HCEC 1CT (cell line): Measurements from ENCODE around the gene GJA1.
A peak's percentile ranks its signal among the peaks of the same experiment; 100 is the strongest.
"Not testable (repeated sequence)": the region's sequence is repeated elsewhere in the genome, so short reads cannot be mapped to it uniquely, and the experiment has no call there.

ENCODE experiments used
- DNase-seq: peaks from one replicate; pipeline ENCODE4 v3.0.0-alpha.2; 2017

GJA1 gene

DNA sequence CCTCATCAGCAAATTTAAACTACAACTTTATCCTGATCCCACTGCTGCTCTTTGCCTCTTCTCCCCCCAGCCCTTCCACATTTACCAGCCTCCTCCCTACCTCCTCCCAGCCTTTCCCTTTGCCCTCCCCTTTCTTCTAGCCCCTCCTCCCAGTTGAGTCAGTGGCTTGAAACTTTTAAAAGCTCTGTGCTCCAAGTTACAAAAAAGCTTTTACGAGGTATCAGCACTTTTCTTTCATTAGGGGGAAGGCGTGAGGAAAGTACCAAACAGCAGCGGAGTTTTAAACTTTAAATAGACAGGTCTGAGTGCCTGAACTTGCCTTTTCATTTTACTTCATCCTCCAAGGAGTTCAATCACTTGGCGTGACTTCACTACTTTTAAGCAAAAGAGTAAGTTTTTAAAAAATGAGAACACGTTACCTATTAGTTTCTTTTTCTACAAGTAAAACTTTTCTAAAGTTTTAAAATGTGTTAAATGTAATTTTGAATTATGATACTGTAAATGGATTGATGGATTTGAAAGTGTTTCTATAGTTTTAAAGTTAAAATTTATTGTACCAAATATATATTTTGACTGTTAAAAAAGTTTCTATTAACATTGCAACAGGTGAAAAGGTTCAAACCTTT, at the start of gene GJA1:
GJA1 (plus strand) TSS at position 203 of the 626 bp plus-strand sequence. CDS start 11,202 bp downstream, outside the sequence.
- peak; percentile 72 for DNase-seq

DNA sequence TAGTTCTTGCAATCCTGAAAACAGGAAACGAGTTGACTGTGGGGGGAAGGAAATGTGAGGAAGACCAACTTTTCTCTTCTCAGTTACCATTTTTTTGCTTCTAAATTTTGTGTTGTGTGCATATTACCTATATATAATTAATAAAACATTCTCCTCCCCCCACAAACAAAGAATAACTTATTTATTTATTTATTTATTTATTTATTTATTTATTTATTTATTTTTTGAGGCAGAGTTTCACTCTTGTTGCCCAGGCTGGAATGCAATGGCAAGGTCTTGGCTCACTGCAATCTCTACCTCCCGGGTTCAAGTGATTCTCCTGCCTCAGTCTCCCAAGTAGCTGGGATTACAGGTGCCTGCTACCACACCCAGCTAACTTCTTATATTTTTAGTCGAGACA, 48.9 kb upstream of the GJA1 start:
- not testable (repeated sequence) for DNase-seq

DNA sequence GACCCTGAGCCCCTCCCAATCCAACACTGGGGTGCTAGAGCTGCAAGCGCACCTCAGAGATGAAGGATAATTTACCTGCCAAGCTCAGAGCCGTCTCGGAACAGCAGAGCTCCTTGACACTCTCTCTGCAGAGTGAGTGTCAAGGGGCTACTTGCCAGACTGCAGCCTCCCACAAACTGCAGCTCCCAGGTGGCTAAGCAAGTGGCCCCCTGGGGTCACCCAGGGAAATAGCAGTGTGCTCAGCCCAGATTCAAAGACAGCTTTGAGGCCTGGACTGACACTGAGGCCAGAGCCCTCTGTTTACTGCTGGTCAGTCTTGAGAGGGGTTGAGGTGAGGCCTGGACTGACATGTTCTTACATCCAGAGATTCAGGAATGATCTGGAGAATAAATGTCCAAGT, 46.0 kb upstream of the GJA1 start:
- no peak for DNase-seq

DNA sequence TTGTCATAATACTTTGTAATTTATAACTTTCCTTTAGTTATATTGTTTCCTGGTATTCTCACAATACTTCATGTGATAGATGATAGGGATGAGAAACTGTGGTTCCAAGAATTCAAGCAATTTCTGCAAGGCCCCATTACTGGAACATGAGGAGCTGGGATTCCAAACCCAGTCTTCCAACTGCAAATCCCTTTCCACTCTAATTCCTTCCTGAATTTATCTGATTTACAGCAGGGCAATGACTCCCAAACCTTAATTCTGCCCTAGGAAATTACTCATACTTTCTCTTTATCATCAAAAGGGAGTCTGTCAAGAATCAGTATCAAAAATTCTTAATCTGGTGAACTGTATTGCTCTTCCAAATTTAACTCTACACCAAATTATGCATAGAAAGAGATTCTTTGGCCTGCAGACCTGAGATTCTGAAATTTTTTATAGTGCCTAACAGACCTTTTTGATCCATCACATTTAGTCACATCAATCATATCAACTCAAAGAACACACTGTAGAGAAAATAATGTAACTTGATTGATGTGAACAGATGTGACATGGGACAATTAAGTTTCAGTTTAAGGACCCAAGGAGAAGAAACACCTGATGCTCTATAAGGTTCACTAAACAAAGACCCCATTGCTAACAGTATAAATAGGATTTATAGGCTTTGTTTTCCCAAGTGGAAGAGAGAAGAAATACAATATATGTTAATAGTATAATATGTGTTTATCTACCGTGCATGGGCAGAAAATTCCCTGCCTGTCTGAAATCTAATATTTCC, 41.5 kb upstream of the GJA1 start:
- DNase-seq, result no peak

DNA sequence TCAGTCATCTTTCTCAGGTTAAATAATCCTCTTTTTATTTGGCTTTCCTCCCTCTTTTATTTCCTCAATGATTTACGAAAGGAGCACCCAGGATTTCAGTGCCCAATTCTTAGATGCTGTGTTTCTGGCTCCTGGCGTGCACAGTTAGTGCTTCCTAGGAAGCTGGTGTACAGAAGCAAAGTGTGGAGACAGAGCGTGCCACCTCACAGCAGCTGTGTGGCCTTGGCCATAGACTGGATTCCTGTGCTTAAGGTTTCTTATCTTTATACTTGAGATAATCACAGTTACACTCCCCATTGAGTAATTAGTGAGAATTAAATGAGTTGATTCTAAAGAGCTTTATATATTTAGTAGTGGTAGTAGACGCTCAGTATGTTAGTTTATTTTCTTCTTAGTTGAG, 39.7 kb upstream of the GJA1 start:
- DNase-seq, result no peak

DNA sequence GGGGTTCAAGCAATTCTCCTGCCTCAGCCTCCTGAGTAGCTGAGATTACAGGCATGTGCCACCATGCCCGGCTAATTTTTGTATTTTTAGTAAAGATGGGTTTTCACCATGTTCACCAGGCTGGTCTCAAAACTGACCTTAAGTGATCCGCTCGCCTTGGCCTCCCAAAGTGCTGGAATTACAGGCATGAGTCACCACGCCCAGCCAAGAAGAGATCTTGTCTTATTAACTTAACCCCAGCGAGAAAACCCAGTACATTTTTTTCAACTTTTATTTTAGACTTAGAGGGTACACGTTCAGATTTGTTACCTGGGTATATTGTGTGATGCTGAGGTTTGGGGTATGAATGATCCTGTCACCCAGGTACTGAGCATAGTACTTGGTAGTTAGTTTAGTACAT, 38.3 kb upstream of the GJA1 start:
- not testable (repeated sequence) for DNase-seq

DNA sequence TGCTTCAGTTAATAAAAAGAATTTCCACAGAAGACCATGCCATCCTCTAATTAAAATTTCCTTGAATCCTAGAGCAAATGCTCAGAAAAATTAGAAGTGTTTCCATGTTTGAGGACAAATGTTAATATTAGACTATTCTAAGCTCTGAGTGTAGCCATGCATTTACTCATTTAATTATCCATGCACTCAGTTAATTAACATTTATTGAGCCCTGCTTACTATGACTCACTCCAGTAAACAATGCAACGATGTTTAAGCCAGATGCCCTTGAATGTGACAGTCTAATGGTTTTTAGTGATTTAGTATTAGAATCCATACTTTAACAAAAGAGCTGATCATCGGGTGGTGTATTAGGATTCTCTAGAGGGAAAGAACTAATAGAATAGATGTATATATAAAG, 37.3 kb upstream of the GJA1 start:
- no peak for DNase-seq

DNA sequence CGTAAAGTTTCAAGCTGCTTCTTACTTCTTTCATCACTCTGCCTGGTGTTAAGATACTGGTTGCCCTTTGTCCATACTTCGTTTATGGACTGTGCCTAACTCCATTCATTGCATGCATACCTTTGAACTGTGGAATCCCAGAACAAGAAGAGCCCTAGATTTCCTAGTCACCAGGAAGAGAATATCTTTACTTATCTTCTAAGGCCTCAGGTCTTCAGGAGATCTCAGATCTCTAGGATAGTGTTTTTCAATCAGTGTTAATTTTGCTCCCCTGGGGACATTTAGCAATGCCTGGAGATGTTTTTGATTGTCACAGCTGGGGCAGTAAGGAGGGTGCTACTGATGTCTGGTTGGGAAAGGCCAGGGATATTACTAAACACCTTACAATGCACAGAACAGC, 35.5 kb upstream of the GJA1 start:
- DNase-seq, result no peak

DNA sequence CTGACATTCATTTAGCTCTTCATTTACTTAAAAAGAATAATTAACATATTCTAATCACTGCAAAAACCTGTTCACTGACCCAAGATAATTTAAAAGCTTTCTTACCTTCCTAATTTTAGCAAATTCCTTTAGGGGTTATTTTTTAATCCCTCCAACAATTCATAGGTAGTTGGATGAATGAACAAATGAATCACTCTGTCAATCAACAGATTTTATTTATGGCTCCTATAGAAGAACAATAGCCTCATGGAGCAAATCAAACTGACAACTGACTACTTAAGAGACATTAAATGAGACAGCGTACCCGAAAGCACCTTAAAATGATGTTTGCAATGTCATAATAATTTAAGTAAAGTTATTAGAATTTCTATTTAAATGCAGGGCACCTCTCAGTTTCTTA, 31.5 kb upstream of the GJA1 start:
- no peak for DNase-seq

DNA sequence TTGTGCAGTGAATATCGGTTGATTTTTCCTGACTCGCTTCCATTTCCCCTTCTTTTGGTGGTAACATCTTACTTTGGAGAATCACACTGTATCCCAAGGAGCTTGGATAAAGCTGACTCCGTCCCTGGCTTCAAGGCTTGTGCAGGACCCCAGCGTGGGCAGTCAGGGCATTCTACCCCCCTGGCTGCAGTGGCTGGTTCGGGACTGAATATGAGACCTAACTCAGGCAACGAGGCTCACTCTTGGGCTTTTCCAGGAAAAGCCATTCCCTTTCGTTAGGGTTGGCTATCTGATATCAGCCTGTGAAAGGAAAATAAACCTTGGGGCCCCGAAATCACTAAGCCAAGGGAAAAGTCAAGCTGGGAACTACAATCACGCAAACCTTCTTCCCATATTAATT, 30.1 kb upstream of the GJA1 start:
- no peak for DNase-seq

DNA sequence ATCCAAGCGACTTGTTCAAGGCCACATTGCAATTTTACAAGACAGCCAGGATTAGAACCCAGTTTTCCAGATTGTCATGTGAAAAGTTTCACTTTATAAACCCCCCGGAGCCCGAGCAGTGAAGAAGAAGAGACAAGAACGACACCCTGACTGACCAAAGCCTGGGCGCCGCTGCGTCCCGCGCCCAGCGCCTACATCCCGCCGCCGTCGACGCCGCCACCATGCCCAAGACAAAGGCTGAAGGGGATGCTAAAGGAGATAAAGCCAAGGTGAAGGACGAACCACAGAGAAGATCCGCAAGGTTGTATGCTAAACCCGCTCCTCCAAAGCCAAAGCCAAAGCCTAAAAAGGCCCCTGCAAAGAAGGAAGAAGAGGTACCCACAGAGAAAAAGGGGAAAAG, 27.1 kb upstream of the GJA1 start:
- DNase-seq, result no peak

DNA sequence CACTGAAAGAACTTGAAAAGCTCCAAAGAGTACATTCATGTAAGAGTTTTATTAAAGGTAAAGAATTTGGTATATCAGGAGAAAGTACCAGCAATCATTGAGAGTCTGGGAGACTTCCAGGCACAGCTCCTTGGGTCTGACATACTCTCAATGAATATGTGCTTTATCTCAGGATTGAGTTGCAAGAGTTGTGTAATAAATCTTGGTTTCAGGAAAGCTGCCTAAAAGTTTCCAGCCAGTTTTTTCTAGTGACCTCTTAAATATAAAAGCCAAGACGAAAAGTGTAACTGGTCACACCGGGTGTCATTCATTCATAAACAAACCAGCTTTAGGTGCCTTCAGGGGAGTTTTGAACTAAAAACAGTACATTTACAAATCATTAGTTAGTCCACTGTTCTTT, 21.6 kb upstream of the GJA1 start:
- no peak for DNase-seq

DNA sequence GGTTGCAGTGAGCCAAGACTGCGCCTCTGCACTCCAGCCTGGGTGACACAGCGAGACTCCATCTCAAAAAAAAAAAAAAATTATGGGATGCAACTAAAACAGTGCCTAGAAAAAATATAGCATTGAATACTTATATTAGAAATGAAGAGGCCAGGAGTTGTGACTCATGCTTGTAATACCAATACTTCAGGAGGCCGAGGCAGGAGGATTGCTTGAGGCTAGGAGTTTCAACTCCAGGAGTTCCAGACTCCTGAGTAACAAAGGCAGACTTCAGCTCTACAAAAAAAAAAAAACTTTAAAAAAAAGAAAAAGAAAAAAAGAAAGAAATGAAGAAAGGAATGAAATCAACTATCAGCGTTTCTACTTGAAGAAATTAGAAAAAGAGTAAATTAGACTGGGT, 17.1 kb upstream of the GJA1 start:
- DNase-seq, result no peak

DNA sequence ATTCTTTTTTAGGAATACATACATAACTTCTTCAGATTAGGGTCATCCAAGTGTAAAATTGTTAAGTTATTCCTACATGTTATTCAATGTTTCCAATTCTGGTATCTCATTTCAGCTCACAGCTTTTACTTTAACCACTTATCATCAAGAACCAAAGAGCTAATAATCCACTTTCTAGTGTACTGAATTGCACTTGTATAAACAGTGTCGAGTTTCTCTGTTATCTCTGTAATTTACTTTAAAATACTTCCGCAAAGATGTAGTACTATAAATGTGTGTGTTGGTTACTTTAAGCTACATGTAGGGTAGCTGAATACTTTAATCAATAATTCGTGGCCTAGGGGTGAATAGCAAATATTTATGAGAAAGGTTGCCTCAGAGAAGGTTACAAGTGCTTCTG, 8.8 kb upstream of the GJA1 start:
- DNase-seq, result no peak

DNA sequence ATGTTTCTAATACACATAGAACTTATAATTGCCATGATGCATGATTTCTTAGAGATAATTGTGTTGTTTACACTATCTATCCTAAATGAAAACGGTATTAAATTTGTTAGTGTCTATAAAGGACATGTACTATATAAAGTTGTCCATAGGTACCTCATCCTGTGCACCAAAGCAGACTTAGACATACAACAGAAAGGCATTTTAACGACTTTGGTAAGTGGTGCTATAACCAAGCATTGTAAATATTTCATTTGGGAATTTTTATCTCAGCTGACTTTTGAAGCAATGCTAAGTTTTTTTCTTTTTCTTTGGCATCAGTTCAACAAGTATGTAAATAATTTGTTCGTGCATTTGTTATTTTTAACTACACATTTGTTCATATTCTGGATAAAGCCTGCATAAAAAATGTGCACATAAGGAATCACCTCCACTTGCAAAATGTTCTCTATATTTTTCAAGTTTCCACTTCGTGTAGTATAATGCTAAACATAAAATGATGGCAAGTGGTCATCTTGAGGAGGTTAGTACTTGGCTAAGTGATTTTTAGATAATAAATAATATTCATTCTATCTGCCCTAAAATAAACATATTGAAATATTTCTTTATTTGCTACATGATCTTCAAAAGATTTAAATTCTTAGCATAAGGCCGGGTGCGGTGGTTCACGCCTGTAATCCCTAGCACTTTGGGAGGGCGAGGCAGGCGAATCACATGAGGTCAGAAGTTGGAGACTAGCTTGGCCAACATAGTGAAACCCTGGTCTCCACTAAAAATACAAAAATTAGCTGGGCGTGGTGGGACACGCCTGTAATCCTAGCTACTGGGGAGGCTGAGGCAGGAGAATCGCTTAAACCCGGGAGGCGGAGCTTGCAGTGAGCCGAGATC, 6.3 kb upstream of the GJA1 start:
- DNase-seq, result no peak

DNA sequence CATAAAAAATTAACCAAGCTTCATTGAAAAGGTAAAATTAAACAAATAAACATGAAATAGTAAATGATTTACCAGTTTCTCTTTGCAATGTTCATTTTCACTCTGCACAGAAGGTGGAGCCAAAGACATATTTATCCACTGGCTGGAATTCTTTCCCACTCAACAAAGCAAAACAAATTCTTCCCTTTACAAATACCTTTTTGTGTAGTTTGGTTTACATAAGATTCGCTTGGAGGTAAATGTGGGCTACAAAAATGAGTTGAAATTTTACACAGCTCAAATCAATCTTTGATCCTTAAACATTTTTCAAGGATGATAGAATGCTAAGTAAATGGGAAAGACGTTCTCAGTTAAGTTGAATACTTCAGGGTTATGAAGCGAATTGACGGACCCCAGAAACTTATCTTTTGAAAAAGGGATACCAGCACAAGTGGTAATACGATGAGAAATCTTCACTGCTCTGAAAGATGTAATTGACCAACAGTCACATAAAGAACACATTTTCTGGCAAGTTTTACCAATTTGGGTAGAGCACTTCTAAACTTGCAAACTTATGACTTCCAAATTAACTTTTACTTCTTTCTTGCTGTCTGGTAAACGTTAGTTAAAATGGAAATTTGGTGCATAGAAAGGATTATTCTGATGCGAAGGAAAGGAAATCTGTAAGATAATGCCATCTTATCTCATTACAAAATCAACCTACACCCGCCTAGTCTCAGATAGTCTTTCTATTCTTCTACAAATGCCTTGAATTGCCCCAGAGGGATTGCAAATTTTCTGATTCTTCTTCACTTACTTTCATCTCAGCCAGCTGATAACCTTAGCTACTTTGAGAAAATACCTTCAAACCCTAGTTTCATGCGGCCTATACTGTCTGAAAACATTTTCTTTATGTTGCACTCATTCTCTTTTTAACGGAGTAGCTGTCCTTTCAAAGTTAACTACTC, 4.7 kb upstream of the GJA1 start:
- peak; percentile 38 for DNase-seq

DNA sequence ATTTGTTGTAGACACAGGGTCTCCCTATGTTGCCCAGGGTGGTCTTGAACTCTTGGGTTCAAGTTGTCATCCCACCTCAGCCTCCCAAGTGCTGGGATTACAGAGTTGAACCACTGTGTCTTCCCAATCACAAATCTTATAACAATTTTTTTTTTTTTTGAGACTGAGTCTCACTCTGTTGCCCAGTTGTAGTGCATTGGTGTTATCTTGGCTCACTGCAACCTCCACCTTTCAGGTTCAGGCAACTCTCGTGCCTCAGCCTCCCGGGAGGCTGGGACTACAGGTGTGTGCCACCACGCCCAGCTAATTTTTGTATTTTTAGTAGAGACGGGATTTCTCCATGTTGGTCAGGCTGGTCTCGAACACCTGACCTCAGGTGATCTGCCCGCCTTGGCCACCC, 3.7 kb upstream of the GJA1 start:
- not testable (repeated sequence) for DNase-seq

DNA sequence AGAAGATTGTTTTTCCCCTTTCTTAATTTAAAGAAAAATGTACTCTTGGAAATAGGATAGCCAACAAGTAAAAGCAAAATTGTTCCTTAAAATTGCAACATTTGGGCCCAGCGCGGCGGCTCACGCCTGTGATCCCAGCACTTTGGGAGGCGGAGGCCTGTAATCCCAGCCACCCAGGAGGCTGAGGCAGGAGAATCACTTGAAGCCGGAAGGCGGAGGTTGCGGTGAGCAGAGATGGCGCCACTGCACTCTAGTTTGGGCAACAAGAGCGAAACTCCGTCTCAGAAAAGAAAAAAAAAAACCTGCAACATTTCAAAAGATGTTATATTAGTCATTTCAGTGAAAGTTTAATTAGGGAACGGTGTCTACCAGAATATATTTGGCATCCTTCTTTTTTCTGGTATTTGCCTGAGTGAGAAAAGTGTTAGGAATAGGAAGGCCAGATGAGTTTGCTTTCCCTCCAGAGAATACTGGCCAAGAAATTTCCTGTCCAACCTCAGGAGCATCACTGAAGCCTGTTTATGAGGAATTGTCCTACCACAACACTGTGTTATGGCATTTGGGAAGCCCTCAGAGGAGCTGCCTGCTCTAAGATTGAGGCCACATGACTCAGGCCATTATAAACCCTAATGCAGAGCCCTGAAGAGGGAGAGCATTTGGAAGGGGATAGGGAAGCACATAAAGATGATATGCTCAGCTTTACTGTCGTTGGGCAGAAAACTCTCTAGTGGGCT, 1.2 kb upstream of the GJA1 start:
- no peak for DNase-seq

DNA sequence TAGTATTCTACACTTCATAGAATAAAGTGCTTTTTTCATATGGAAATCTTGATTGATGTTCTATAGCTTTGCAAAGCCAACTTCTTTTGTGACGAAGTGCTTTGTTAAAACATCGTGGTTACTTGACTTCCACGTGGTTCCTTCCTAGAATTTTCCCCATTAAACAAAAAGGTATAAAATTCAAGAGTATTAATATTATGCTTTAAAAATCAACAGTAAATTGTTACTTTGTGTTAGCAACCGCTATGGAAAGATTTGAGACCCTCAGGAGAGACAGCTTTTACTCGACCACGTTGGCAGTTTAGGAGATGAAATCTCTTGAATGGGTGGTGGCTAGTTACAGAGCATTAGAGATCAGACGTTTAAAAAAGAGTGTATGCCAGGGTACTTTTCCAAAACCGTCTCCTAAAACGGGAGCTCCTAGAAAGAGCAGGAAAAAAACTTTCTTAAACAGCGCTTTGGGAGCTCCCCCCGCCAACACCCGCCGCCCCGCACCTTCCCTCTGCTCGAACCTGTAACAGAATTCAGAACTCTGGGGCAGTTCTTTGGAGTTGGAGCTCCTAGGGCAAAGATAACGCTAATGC, 920 bp downstream of the GJA1 start:
- DNase-seq, result peak; percentile 11

DNA sequence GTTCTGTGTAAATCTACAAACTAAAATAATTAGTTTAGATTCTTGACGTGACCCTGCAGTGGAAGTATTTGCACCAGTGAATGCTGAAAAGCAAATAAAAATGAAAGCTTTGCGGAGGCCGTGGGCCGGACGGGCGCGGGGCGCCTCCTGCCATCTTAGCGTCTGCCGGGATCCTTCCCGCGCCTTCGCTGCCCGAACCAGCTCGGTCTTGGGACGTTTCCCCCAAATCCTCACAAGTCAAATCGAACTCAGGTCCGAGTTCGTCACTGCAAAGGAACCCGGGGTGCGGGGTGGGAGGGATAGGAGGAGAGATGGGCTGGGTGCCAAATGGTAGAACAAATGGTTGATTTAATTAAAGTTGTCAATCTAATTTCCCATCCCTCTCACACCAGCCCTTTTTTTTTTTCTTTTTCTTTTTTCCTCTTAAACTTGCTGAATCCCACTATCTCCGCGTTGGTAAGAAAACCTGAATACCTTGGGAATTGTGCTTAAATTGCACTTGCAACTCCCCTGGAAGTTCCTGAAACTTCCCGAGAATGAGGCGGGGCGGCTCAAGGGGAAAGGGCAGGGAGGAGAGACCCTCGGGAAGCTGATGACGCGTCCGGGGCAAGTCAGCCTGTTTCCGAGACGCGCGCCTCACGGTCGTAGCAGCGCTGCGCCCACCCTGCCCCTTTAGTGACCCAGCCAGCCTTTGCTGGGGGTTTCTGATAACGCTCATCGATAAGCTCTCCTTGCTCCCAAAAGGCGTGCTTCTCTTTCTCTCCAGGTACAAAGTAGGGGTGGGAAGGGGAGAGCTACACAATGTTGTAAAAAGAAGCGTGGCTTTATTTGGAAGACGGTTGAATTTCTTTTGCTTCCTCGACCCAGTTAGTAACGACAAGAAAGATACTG, 1.8 kb downstream of the GJA1 start:
- peak; percentile 62 for DNase-seq
